Esophagus muscularis mucosa (tissue), 4 donors: ENCODE measurements around the gene DTD1. TPM values are rescaled to one million over a fixed set of nuclear protein-coding genes. Genes with fewer than 3 reads are reported as not detected.

Experiments
- DNase-seq: peaks from one replicate; pipeline ENCODE4 v3.0.0-alpha.2; 2017; ENCODE audit errors: extremely low spot score
- H3K27ac ChIP-seq, 4 donors: fragments of 200-600 bp; sonication (generic); replicated peaks in 1 of 4; 1 replicate in 3 of 4; 2 replicates in 1 of 4; pipeline ENCODE4 v1.5.1; 2016 to 2019; ENCODE audit warnings: mild to moderate bottlenecking in 1 of 4
- H3K27me3 ChIP-seq, 4 donors: fragments of 200-600 bp; sonication (generic); one replicate each; pipeline versions ENCODE4 v1.5.1 to v1.6.0; 2016 to 2019
- H3K36me3 ChIP-seq, 4 donors: fragments of 200-600 bp; sonication (generic); one replicate each; pipeline ENCODE4 v1.5.1; 2016 to 2019
- H3K4me1 ChIP-seq, 4 donors: fragments of 200-600 bp; sonication (generic); one replicate each; pipeline ENCODE4 v1.5.1; 2016 to 2019
- H3K4me3 ChIP-seq, 4 donors: fragments of 200-600 bp; sonication (generic); 1 replicate in 2 of 4; 2 replicates in 2 of 4; pipeline ENCODE4 v1.5.1; 2016 to 2019; ENCODE audit warnings: mild to moderate bottlenecking in 4 of 4, moderate library complexity in 1 of 4
- H3K9me3 ChIP-seq, 4 donors: fragments of 200-600 bp; sonication (generic); 1 replicate in 3 of 4; 2 replicates in 1 of 4; pipeline ENCODE4 v1.5.1; 2016 to 2019
- EP300 ChIP-seq: sonication (generic); formaldehyde crosslinking; IDR thresholded peaks from one replicate; pipeline ENCODE4 v1.6.1; 2017; ENCODE audit warnings: antibody characterized with exemption
- POLR2A ChIP-seq: fragments of 450-650 bp; IDR thresholded peaks from one replicate; pipeline ENCODE4 v1.6.1; 2017; ENCODE audit warnings: antibody characterized with exemption, moderate library complexity, mild to moderate bottlenecking, low read depth
- POLR2AphosphoS5 ChIP-seq, 2 donors: sonication (generic); formaldehyde crosslinking; IDR thresholded peaks; one replicate each; pipeline ENCODE4 v1.6.1; 2017; ENCODE audit warnings: antibody characterized with exemption in 2 of 2
- WGBS: methylation state at CpG from one replicate; pipeline ENCODE4 v1.1.5; 2018; 5-methylcytosine and 5-hydroxymethylcytosine counted together
- intact Hi-C: fragments of 100-400 bp; cut with DNase I; formaldehyde crosslinking; loops from one replicate; pipeline ENCODE4 v1.15.1; 2023
- total RNA-seq, 4 donors: library from RNA; depleted of rRNA; stranded (reverse); fragments of >200 nt; gene quantifications; one replicate each; pipeline versions ENCODE4 v1.1.0 to v1.2.1, GENCODE V29; 2016
- TF ChIP-seq, protein P1 (sequence below), 3 experiments: fragments of 200-600 bp in 2 of 3; fragments of 450-650 bp in 1 of 3; sonication (generic) in 2 of 3; IDR thresholded peaks; one replicate each; pipeline ENCODE4 v1.5.1; 2017 to 2019; ENCODE audit warnings: antibody characterized with exemption in 3 of 3, mild to moderate bottlenecking in 2 of 3, moderate library complexity in 1 of 3

The DTD1 gene
- total RNA-seq, 4 donors from 2014 or later, result 15.1 to 20.0 (median 17.5) TPM

DNA sequence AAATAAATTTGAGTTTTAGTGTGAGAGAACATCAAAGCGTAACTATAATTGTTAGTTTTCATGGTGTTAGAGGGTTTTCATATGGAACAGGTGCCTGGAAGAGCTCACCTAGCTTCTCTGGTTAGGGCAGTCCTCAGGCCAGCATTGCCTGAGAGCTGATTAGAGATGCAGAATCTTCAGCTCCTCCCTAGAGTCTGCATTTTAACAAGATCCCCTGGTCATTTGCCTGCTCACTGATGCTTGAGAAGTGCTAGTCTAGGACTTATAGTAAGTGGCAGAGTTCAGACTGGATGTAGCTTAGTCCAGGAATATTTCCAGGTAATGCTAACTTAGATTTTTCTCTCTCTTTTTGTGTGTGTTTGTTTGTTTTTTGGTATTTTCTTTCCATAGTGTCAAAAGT, 42.3 kb upstream of the DTD1 start:
- peaks cover 57 to 100% (median 86%) of the 10 kb centered on the region in 4 donors for H3K36me3 ChIP-seq
- no peaks in the 10 kb centered on the region for H3K27me3 ChIP-seq
- no peaks in the 10 kb centered on the region for H3K4me1 ChIP-seq
- WGBS, result 96% methylated on average over 1 of the region's 1 CpG
- DNase-seq, result no peak
- TF ChIP-seq POLR2AphosphoS5 (IDR thresholded peaks at IDR 0.05) (no peak), EP300 (no peak), POLR2A (no peak)
- TF ChIP-seq, protein P1, sequence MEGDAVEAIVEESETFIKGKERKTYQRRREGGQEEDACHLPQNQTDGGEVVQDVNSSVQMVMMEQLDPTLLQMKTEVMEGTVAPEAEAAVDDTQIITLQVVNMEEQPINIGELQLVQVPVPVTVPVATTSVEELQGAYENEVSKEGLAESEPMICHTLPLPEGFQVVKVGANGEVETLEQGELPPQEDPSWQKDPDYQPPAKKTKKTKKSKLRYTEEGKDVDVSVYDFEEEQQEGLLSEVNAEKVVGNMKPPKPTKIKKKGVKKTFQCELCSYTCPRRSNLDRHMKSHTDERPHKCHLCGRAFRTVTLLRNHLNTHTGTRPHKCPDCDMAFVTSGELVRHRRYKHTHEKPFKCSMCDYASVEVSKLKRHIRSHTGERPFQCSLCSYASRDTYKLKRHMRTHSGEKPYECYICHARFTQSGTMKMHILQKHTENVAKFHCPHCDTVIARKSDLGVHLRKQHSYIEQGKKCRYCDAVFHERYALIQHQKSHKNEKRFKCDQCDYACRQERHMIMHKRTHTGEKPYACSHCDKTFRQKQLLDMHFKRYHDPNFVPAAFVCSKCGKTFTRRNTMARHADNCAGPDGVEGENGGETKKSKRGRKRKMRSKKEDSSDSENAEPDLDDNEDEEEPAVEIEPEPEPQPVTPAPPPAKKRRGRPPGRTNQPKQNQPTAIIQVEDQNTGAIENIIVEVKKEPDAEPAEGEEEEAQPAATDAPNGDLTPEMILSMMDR (IDR thresholded peaks at IDR 0.05), result no peak
- H3K9me3 ChIP-seq, result no peaks in the 10 kb centered on the region
- no peak overlapping the region for H3K4me3 ChIP-seq
- intact Hi-C loops, result no loop called here
- no peak overlapping the region for H3K27ac ChIP-seq

DNA sequence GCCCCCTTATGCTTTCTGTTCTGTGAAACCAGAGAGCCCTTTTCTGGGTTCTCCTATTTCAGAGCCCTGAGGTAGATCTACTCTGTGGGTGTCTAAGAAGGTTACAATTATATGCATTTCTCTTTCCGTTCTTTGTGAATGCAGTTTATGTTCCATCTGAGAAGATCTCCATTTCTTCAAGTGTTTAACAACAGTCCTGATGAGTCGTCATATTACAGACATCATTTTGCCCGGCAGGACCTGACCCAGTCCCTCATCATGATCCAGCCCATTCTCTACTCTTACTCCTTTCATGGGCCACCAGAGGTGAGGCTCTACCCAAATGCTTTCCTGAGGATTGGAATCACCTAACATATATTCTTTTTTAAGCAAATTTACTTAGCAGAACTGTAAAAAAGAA, 39.4 kb upstream of the DTD1 start:
- Histone ChIP-seq H3K4me1 (no peaks in the 10 kb centered on the region), H3K4me3 (no peak overlapping the region), H3K9me3 (no peaks in the 10 kb centered on the region), H3K36me3 (peaks cover 56 to 100% (median 86%) of the 10 kb centered on the region in 4 donors), H3K27ac (no peak overlapping the region), H3K27me3 (no peaks in the 10 kb centered on the region)
- TF ChIP-seq POLR2AphosphoS5 (IDR thresholded peaks at IDR 0.05), result no peak
- TF ChIP-seq, protein P1 (IDR thresholded peaks at IDR 0.05), result no peak
- no peak for TF ChIP-seq EP300
- no peak for TF ChIP-seq POLR2A
- intact Hi-C loops, result no loop called here
- DNase-seq, result no peak
- WGBS, result 88% methylated on average over 3 of the region's 3 CpGs

DNA sequence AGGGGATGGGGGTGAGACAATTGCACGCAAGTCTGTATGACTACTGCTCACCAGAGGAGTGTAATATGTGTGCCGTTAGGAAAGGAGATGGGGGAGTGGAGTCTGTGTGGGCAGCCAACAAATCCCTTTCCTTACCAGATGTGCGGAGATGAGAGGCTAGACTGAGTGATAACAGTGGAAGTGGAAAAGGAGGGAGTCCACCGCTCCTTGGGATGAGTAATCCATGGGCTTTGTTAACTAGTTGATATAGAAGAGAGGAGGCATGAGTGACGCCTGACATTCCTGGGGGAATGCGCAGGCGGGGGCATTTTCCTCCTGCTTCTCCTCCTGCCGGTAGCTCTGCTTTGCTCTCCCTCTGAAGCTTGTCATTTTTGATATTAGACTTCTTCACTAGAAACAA, 34.1 kb upstream of the DTD1 start:
- no peak overlapping the region for H3K27ac ChIP-seq
- no peak for DNase-seq
- H3K27me3 ChIP-seq, result no peaks in the 10 kb centered on the region
- no peaks in the 10 kb centered on the region for H3K4me1 ChIP-seq
- H3K9me3 ChIP-seq, result no peaks in the 10 kb centered on the region
- intact Hi-C loops, result no loop called here
- 94% methylated on average over 8 of the region's 8 CpGs for WGBS
- no peak overlapping the region for H3K4me3 ChIP-seq
- no peak for TF ChIP-seq POLR2A
- H3K36me3 ChIP-seq, result peaks cover 52 to 97% (median 88%) of the 10 kb centered on the region in 4 donors

DNA sequence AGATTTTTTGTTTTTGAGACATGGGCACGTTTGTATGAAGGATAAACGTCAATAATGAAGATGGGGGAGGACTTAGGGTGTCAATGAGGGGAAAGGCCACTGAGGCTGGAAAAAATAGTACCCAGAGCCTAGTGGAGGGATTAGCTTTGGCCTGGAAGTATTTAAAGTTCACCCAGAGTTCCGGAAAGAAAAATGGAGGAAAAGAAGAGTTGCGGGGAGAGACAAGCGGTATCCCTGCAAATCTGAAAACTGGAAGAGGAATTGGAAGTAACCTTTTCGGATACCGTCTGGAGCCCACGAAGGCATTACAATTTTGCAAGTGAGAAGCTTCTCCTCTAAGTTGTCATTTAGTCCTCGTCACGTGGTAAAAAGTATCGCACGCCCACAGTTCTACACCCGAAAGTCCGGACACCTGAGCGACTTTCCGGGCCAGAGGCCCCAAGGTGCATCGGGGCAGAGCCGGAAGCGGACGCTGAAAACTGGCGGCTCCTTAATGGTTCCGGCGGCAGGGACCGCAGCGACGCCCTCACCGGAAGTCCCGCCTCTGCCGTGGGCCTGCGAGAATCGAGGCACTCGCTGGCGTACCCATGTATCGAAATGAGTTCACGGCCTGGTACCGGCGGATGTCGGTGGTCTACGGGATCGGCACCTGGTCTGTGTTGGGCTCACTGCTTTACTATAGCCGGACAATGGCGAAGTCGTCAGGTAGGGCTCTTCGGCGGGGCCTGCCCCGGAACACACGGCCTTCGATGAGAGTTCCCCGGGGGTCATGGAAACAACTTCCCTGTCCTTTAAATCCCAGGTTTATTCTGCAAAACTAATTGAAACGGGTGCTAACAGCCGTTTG, 20.7 kb upstream of the DTD1 start, which contains the start of gene SMIM26:
SMIM26 (plus strand) TSS at position 541 of the 847 bp plus-strand sequence; CDS start at position 588, 47 bp downstream.
- Histone ChIP-seq H3K27me3 (no peaks in the 10 kb centered on the region), H3K4me3 (peak within 1 kb of the TSS; percentile 61 to 74 (median 68)), H3K9me3 (no peaks in the 10 kb centered on the region), H3K27ac (peak within 1 kb of the TSS; percentile 80 to 92 (median 83)), H3K4me1 (peaks cover 4 to 21% (median 18%) of the 10 kb centered on the region in 4 donors), H3K36me3 (peaks cover 1 to 40% (median 28%) of the 10 kb centered on the region in 4 donors)
- intact Hi-C loops, result loop anchor here (5.0 kb wide), 1 partner anchor 60 kb away; the partner anchor contains the start of gene SEC23B
- WGBS, result under 1% methylated on average over 17 of the region's 51 CpGs
- peak; percentile 97 for DNase-seq
- TF ChIP-seq POLR2AphosphoS5 (IDR thresholded peaks at IDR 0.05) (peak; percentile 88 to 90), POLR2A (no peak)

DNA sequence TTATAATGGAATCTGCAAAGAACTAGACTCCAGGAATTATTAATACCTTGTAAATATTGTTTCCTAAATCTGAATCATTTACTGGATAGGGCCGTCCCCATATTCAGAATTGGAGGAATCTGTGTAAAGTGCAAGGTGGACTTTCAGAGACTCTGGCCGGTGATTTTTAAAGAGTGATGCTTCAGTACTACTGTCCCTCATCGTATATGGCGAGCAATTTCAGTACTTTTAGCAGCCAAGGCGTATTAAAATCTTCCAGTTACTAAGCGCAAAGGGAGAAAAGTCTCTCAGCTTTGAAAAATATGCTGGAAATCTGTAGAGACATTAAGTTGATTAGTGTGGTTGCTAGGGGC, 20.1 kb upstream of the DTD1 start:
- H3K9me3 ChIP-seq, result no peaks in the 10 kb centered on the region
- intact Hi-C loops, result loop anchor here (5.0 kb wide), 1 partner anchor 60 kb away; the partner anchor contains the start of gene SEC23B
- peaks cover 0 to 34% (median 24%) of the 10 kb centered on the region in 4 donors for H3K36me3 ChIP-seq
- 7% methylated on average over 6 of the region's 6 CpGs for WGBS
- H3K4me3 ChIP-seq, result peak overlapping the region; percentile 61 to 74 (median 68)
- H3K27ac ChIP-seq, result peak overlapping the region; percentile 80 to 92 (median 83)
- no peaks in the 10 kb centered on the region for H3K27me3 ChIP-seq
- TF ChIP-seq, protein P1 (IDR thresholded peaks at IDR 0.05), result no peak
- no peak for TF ChIP-seq EP300
- no peak for TF ChIP-seq POLR2A
- TF ChIP-seq POLR2AphosphoS5 (IDR thresholded peaks at IDR 0.05), result no peak
- peaks cover 4 to 21% (median 18%) of the 10 kb centered on the region in 4 donors for H3K4me1 ChIP-seq
- no peak for DNase-seq
